Fibroblast of lung (primary cell): ENCODE results near the gene ATP5F1E. TPM values are rescaled to one million over a fixed set of nuclear protein-coding genes. Genes with fewer than 3 reads are reported as not detected.

ENCODE experiments used
- DNase-seq, 2 donors: peaks; one replicate each; pipeline versions ENCODE4 v3.0.0 to v3.0.0-alpha.2; 2010; ENCODE audit warnings: low read depth in 2 of 2
- H2AFZ ChIP-seq: 2 replicates; pipeline ENCODE4 v1.5.1; 2012; ENCODE audit warnings: low read length, control low read depth, inconsistent platforms
- H3K27ac ChIP-seq: 2 replicates; pipeline ENCODE4 v1.5.1; 2011; ENCODE audit warnings: low read length, control low read depth; ENCODE audit not compliant: insufficient read depth
- H3K27me3 ChIP-seq: 2 replicates; pipeline ENCODE4 v1.5.1; 2011; ENCODE audit warnings: mild to moderate bottlenecking, low read length; ENCODE audit not compliant: control insufficient read depth, insufficient read depth
- H3K36me3 ChIP-seq: 2 replicates; pipeline ENCODE4 v1.5.1; 2011; ENCODE audit warnings: low read length; ENCODE audit not compliant: control insufficient read depth, insufficient read depth
- H3K4me1 ChIP-seq: 2 replicates; pipeline ENCODE4 v1.5.1; 2011; ENCODE audit warnings: low read length; ENCODE audit not compliant: control insufficient read depth, insufficient read depth; ENCODE audit errors: extremely low read depth
- H3K4me2 ChIP-seq: 2 replicates; pipeline ENCODE4 v1.5.1; 2011; ENCODE audit warnings: low read length, control low read depth; ENCODE audit not compliant: insufficient read depth; ENCODE audit errors: extremely low read depth
- H3K4me3 ChIP-seq, 4 experiments: fragments of 200-600 bp in 1 of 4; sonication (generic) in 1 of 4; replicated peaks in 1 of 4; 2 replicates each; pipeline ENCODE4 v1.5.1; 2011 to 2016; ENCODE audit warnings: low read length in 4 of 4, low read depth in 3 of 4, mild to moderate bottlenecking in 3 of 4, control low read depth in 2 of 4, inconsistent platforms in 1 of 4, mixed read lengths in 1 of 4; ENCODE audit not compliant: insufficient read depth in 1 of 4; ENCODE audit errors: control extremely low read depth in 1 of 4
- H3K79me2 ChIP-seq: 2 replicates; pipeline ENCODE4 v1.5.1; 2012; ENCODE audit warnings: mild to moderate bottlenecking, low read length, inconsistent platforms; ENCODE audit not compliant: control insufficient read depth, insufficient read depth
- H3K9ac ChIP-seq: 2 replicates; pipeline ENCODE4 v1.5.1; 2011; ENCODE audit warnings: mild to moderate bottlenecking, low read length, control low read depth; ENCODE audit not compliant: insufficient read depth
- H3K9me3 ChIP-seq: 2 replicates; pipeline ENCODE4 v1.5.1; 2012; ENCODE audit warnings: low read depth, low read length; ENCODE audit not compliant: control insufficient read depth, insufficient read depth
- H4K20me1 ChIP-seq: 2 replicates; pipeline ENCODE4 v1.5.1; 2011; ENCODE audit warnings: low read length; ENCODE audit not compliant: control insufficient read depth, insufficient read depth; ENCODE audit errors: extremely low read depth
- EZH2 ChIP-seq: IDR thresholded peaks from 2 replicates; pipeline ENCODE4 v1.5.1; 2012; ENCODE audit warnings: low read length, control low read depth, mild to moderate bottlenecking; ENCODE audit errors: missing control alignments
- polyA plus RNA-seq, 2 donors: library from polyadenylated mRNA; depleted of rRNA in 1 of 2; stranded (reverse) in 1 of 2; unstranded in 1 of 2; fragments of >200 nt; gene quantifications; 2 replicates each; pipeline ENCODE4 v1.2.1, GENCODE V29; 2011 to 2012; ENCODE audit warnings: missing spikeins in 1 of 2
- total RNA-seq: library from RNA; depleted of rRNA; stranded (reverse); fragments of >200 nt; gene quantifications from 2 replicates; pipeline ENCODE4 v1.2.1, GENCODE V29; 2014
- TF ChIP-seq, protein P1 (sequence below), 2 donors: IDR thresholded peaks in 1 of 2; conservative IDR thresholded peaks in 1 of 2; 1 replicate in 1 of 2; 2 replicates in 1 of 2; pipeline ENCODE4 v1.5.1; 2011 to 2012; ENCODE audit warnings: low read length in 2 of 2, control low read depth in 1 of 2, inconsistent platforms in 1 of 2, low read depth in 1 of 2, mild to moderate bottlenecking in 1 of 2

Gene ATP5F1E
- total and polyA plus RNA-seq, 2 donors (not counting 1 experiment from before 2014, with no cell fraction given): 37.8 to 56.5 TPM

DNA sequence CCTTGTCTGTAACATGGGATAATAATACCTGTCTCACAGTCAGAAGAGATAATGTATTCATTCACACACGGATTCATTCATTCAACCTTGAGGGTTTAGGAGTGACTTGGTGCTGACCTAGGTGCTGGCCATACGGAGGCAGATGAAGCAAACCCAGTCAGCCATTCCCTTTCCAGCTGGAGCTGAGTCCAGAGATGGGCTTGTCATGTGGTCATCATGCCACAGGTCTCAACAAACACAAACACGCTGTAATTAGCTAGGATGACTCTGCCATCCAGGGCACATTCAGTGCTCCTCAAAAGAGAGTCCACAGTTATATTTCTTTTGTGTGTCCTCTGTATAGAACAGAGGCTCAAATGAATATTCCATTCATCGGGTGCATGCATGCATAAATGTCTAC is 29.9 kb upstream of the ATP5F1E start:
- H3K27me3 ChIP-seq: peaks cover 2% of the 10 kb centered on the region
- H3K9me3 ChIP-seq: no peaks in the 10 kb centered on the region
- peaks cover 3% of the 10 kb centered on the region for H3K4me1 ChIP-seq
- no peaks in the 10 kb centered on the region for H3K79me2 ChIP-seq
- no peak overlapping the region for H3K9ac ChIP-seq
- no peak overlapping the region for H3K27ac ChIP-seq
- no peak for DNase-seq
- H3K4me2 ChIP-seq: no peak overlapping the region
- H3K36me3 ChIP-seq: no peaks in the 10 kb centered on the region
- no peak overlapping the region for H3K4me3 ChIP-seq
- TF ChIP-seq, protein P1, sequence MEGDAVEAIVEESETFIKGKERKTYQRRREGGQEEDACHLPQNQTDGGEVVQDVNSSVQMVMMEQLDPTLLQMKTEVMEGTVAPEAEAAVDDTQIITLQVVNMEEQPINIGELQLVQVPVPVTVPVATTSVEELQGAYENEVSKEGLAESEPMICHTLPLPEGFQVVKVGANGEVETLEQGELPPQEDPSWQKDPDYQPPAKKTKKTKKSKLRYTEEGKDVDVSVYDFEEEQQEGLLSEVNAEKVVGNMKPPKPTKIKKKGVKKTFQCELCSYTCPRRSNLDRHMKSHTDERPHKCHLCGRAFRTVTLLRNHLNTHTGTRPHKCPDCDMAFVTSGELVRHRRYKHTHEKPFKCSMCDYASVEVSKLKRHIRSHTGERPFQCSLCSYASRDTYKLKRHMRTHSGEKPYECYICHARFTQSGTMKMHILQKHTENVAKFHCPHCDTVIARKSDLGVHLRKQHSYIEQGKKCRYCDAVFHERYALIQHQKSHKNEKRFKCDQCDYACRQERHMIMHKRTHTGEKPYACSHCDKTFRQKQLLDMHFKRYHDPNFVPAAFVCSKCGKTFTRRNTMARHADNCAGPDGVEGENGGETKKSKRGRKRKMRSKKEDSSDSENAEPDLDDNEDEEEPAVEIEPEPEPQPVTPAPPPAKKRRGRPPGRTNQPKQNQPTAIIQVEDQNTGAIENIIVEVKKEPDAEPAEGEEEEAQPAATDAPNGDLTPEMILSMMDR (conservative IDR thresholded peaks at IDR 0.05 in 1 of 2, IDR thresholded peaks at IDR 0.05 in 1 of 2; ENCODE audit: low read depth in 1 of 2, low read length in 2 of 2): no peak
- no peak for TF ChIP-seq EZH2
- H4K20me1 ChIP-seq: no peaks in the 10 kb centered on the region
- H2AFZ ChIP-seq: no peak overlapping the region

DNA sequence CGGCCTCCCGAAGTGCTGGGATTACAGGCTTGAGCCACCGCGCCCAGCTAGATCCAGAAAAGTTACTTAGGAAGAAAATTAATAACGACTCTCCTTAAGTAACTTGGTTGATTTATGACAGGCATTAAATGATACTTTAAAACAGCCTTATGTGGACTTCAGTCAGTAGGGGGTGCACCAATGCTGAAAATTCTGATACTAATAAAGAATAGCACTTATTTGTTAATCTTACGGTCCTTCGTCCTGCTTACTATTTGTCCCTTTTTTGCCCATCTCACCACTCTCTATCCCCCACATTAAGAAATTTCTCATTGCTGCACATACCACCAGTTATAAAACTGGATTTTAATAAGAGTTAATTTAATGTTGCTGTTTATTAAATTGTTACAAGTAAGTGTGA is 23.2 kb upstream of the ATP5F1E start:
- no peak overlapping the region for H2AFZ ChIP-seq
- H3K27me3 ChIP-seq: peaks cover 5% of the 10 kb centered on the region
- H3K9me3 ChIP-seq: no peaks in the 10 kb centered on the region
- no peak overlapping the region for H3K4me3 ChIP-seq
- no peak overlapping the region for H3K27ac ChIP-seq
- H3K4me2 ChIP-seq: no peak overlapping the region
- no peak overlapping the region for H3K9ac ChIP-seq
- no peaks in the 10 kb centered on the region for H4K20me1 ChIP-seq
- no peaks in the 10 kb centered on the region for H3K79me2 ChIP-seq
- TF ChIP-seq, protein P1 (conservative IDR thresholded peaks at IDR 0.05 in 1 of 2, IDR thresholded peaks at IDR 0.05 in 1 of 2; ENCODE audit: low read depth in 1 of 2, low read length in 2 of 2): peak; percentile 38 to 62
- TF ChIP-seq EZH2: no peak
- DNase-seq: peak in 1 of 2 donors; percentile 47
- H3K4me1 ChIP-seq: no peaks in the 10 kb centered on the region
- no peaks in the 10 kb centered on the region for H3K36me3 ChIP-seq

DNA sequence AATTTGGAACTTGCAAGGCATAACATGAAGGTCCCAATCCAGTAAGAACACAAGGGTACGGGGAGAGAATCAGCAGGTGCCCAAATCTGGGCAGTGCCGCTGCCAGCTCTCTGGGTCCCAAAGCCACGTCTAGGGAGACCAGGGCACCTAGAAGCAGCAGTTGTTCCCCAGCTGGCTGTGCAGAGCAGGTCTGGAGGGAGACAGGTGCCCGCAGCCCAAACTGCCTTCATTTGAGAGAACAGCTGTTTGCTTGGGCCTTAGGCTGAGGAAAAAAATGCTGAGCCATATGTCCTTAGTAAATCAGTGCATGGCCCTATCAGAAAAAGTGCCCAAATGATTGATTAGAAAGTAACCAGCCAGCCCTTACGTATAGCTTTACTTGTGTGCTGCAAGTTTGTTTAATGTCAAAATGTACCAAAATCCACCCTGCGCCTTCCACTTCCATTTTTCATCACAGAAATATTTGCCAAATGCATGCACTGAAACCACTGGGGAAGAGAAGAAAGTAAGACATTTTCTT is 19.6 kb upstream of the ATP5F1E start:
- Histone ChIP-seq H3K27me3 (peaks cover 11% of the 10 kb centered on the region), H2AFZ (no peak overlapping the region), H4K20me1 (no peaks in the 10 kb centered on the region), H3K9me3 (no peaks in the 10 kb centered on the region), H3K4me1 (peaks cover 2% of the 10 kb centered on the region), H3K9ac (no peak overlapping the region), H3K79me2 (no peaks in the 10 kb centered on the region), H3K27ac (no peak overlapping the region), H3K4me2 (no peak overlapping the region), H3K4me3 (no peak overlapping the region), H3K36me3 (no peaks in the 10 kb centered on the region)
- DNase-seq: no peak
- TF ChIP-seq, protein P1 (conservative IDR thresholded peaks at IDR 0.05 in 1 of 2, IDR thresholded peaks at IDR 0.05 in 1 of 2; ENCODE audit: low read depth in 1 of 2, low read length in 2 of 2): no peak
- no peak for TF ChIP-seq EZH2
